Hematopoietic multipotent progenitor cell treated with erythropoietin and hydrocortisone succinate and interleukin-3 and kit ligand, for 17 days (in vitro differentiated cells): ENCODE data around the gene TMEM151B.

Experiments
- DNase-seq: peaks from one replicate; pipeline ENCODE4 v3.0.0-alpha.2; 2015; ENCODE audit warnings: low spot score

The TMEM151B gene

GRCh38 chr6:44278774-44279697, 8.8 kb downstream of the TMEM151B start:
- DNase-seq: no peak

GRCh38 chr6:44284121-44284520, 13.9 kb downstream of the TMEM151B start:
- DNase-seq: no peak

GRCh38 chr6:44284867-44285266, 14.6 kb downstream of the TMEM151B start:
- DNase-seq: no peak

GRCh38 chr6:44285552-44286284, 15.5 kb downstream of the TMEM151B start:
- DNase-seq: no peak

GRCh38 chr6:44286285-44286565, 16.0 kb downstream of the TMEM151B start:
- DNase-seq: no peak

- no peak for DNase-seq
Measured at GRCh38 chr6:44286747-44287146, 16.5 kb downstream of the TMEM151B start.

GRCh38 chr6:44289726-44290260, 19.5 kb downstream of the TMEM151B start:
- no peak for DNase-seq

GRCh38 chr6:44291841-44292240, 21.6 kb downstream of the TMEM151B start:
- no peak for DNase-seq

- DNase-seq: no peak
Measured at GRCh38 chr6:44292661-44293365, 22.6 kb downstream of the TMEM151B start.

GRCh38 chr6:44294832-44295791, 24.9 kb downstream of the TMEM151B start:
- DNase-seq: no peak

- DNase-seq: no peak
Measured at GRCh38 chr6:44297063-44298038, 27.1 kb downstream of the TMEM151B start.

GRCh38 chr6:44298055-44298803, 28.0 kb downstream of the TMEM151B start:
- no peak for DNase-seq

GRCh38 chr6:44298864-44299263, 28.6 kb downstream of the TMEM151B start:
- DNase-seq: no peak

GRCh38 chr6:44300292-44300823, 30.1 kb downstream of the TMEM151B start:
- DNase-seq: no peak

GRCh38 chr6:44301106-44301505, 30.9 kb downstream of the TMEM151B start:
- DNase-seq: no peak

GRCh38 chr6:44301782-44302564, 31.7 kb downstream of the TMEM151B start:
- DNase-seq: no peak

- no peak for DNase-seq
Measured at GRCh38 chr6:44302856-44303255, 32.6 kb downstream of the TMEM151B start.

- no peak for DNase-seq
Measured at GRCh38 chr6:44303842-44304241, 33.6 kb downstream of the TMEM151B start.
